ENCODE measurements around the gene SREK1. TPM values are rescaled to one million over a fixed set of nuclear protein-coding genes. Genes with fewer than 3 reads are reported as not detected.
"Not testable (repeated sequence)": the region's sequence is repeated elsewhere in the genome, so short reads cannot be mapped to it uniquely, and the experiment has no call there.

The SREK1 gene
- total RNA-seq, 1 donor from 2014 or later: 43.7 TPM

DNA sequence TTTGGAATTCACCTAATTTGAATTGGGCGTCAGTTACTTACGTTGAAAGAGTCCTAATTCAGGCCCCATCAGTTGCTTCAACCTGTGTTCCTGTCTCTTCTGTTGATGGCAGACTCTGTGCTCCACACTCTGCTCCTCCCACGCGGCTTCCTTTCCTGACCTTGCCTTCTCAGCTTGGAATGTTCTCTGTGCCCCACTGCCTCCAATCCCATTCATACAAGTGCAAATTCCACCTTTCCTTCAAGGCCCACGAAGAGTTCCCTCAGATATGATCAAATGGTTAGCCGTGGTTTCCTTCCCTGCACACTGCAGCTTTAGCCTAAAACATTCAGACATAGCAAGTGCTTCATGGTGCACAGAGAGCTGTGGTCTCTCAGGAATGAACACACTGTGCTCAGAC is 65.7 kb downstream of the SREK1 start:
- DNase-seq (ENCODE audit: extremely low read depth, low read depth, low spot score): no peak

DNA sequence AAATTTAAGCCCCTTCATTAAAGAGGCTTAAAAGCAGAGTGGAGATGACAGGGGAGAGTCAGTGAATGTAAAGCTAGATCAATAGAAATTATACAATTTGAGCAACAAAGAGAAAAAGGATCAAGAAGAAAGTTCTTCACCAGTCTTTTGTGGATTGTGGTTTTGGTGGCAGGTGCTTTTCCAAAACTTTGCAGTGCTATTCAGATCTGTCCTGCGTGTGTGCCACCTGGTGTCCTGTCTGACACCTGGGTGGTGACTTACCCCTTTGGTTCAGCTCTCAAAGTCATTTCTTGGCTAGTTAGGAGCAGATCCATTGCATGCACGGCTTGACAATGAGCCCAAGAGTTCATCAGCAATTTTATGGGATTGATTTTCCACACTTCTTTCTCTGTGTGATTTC is 69.4 kb downstream of the SREK1 start:
- DNase-seq (ENCODE audit: extremely low read depth, low read depth, low spot score): no peak

DNA sequence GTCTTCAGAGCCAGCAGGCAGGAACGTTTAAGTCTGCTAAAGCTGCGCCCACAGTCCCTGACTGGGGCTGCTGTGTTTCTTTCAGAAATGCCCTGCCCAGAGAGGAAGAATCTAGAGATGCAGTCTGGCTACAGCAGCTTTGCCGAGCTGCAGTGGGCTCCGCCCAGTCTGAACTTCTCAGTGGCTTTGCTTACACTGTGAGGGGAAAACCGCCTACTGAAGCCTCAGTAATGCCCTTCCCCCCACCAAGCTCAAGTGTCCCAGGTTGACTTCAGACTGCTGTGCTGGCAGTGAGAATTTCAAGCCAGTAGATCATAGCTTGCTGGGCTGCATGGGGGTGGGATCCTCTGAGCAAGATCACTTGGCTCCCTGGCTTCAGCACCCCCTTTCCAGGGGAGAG is 78.4 kb downstream of the SREK1 start:
- no peak for DNase-seq (ENCODE audit: extremely low read depth, low read depth, low spot score)

DNA sequence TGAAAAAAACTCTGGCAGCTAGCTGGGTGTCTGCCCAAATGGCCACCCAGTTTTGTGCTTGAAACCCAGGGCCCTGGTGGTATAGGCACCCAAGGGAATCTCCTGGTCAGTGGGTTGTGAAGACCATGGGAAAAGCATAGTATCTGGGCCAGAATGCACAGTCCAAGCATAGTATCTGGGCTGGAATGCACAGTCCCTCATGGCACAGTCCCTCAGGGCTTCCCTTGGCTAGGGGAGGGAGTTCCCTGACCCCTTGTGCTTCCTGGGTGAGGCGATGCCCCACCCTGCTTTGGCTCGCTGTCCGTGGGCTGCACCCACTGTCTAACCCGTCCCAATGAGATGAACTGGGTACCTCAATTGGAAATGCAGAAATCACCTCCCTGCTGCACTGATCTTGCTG is 78.8 kb downstream of the SREK1 start:
- not testable (repeated sequence) for DNase-seq (ENCODE audit: extremely low read depth, low read depth, low spot score)

DNA sequence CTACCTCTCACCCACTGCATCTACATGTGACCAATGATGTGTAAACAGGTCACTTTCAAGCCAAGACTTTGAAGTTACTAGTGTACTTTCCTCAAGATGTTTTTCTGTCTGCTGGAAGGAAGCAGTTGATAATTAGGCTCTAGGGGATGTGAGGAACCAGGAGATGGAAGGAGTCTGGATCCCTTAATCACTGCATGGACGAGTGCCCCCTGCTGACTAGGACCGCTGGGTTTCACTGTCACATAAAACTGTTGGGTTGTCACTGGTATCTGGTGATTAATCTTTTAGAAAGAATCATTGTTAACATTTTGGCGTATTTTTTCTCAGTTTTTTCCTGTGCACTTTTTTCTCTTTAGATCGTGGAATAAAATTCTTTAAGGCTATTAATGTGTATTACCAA is 79.5 kb downstream of the SREK1 start:
- DNase-seq (ENCODE audit: extremely low read depth, low read depth, low spot score): no peak

DNA sequence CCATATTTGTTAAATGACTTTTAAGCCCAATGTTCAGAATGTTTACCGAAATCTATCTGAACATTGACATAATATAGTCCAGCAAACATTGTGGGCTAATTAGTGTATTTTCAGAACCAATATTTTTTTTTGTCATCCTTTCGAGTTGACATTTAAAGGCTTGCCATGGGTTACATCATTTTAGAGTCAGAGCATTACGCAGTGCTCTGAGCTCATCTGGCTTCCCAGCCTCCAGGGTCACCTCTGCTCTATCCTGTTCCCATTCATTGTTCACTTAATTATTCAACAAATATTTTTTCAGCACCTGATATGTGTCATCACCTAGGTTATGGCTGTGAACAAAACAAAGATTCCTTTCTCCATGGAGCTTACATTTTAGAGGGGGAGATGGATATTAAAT is 80.2 kb downstream of the SREK1 start:
- no peak for DNase-seq (ENCODE audit: extremely low read depth, low read depth, low spot score)

DNA sequence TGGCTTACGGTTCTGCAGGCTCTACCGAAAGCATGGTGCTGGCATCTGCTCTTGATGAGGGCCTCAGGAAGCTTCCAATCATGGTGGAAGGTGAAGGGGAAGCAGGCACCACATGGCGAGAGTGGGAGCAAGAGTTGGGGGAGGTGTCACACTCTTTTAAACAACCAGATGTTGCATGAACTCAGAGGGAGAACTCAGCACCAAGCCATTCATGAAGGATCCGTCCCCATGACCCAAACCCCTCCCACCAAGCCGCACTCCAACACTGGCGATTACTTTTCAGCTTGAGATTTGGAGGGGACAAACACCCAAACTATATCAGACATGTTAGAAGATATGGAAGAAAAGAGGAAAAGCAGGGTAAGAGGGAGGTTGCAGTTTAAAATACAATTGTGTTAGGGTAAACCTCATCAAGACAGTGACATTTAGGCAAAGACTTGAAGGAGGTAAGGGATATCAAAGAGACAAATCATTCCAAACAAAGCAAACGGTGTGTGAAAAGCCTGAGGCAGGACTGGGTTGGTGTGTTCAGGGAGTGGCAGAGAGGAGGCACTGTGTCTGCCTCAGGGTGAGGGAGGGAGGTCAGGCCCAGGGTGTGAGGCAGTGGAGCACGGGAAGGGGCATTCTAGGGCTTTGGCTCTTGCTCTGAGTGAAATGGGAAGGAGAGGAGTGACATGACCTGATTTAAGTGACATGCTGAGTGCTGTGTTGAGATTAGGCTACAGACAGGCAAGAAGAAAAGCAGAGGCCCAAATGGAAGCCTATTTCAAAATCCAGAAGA is 80.9 kb downstream of the SREK1 start:
- no peak for DNase-seq (ENCODE audit: extremely low read depth, low read depth, low spot score)

DNA sequence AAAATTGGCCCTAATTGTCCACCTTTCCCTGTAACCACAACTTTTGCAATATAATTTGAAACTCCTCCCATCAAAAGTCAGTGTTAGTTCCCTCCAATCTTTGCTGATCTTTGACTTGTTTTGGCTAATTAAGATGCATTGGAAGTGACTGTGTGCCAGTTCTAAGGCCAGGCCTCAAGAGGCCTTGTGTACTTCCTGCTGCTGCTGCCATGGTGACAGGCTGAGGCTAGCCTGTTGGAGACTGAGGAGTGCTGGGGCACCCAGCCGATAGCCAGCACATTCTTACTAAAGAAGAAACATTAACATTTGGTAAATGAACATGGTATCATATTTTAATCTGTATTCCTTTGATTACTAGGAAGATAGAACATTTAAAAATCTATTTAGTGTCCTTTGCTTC is 86.5 kb downstream of the SREK1 start:
- no peak for DNase-seq (ENCODE audit: extremely low read depth, low read depth, low spot score)

DNA sequence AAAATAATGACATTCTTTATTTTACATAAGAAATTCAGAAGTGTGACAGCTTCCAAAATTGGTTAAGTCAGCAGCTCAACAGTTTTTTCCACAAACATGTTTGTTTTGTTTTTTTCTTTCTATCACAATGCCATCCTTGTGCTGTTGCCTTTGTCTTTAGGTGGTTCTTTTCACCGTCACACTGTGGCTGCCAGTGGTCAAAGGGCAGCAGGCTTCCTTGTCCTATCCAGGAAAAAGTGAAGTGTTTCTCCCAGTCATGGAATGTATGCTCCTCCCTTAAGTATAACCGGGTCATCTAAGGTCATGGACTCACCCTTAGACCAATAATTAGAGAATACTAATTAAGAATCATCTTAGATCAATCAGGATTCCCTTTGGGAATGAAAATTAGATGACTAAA is 87.4 kb downstream of the SREK1 start:
- DNase-seq (ENCODE audit: extremely low read depth, low read depth, low spot score): no peak

DNA sequence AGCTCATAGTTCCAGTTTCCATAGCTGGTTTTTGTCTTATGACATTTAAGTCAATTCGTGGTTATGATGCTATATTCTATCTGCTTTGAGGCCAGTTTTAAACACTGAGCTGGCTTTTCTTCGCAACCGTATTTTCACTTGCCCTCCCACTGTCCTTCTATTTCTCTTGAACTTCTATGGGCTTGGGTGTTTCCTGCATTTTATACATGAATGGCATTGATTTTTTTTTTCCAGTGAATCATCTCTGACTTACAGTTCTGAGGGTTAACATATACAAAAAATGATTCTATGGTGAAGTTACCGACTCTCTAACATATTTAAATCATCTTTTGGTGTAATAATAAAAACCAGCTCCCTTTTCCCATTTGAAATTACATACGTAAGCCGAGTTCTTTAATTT is 88.2 kb downstream of the SREK1 start:
- no peak for DNase-seq (ENCODE audit: extremely low read depth, low read depth, low spot score)

DNA sequence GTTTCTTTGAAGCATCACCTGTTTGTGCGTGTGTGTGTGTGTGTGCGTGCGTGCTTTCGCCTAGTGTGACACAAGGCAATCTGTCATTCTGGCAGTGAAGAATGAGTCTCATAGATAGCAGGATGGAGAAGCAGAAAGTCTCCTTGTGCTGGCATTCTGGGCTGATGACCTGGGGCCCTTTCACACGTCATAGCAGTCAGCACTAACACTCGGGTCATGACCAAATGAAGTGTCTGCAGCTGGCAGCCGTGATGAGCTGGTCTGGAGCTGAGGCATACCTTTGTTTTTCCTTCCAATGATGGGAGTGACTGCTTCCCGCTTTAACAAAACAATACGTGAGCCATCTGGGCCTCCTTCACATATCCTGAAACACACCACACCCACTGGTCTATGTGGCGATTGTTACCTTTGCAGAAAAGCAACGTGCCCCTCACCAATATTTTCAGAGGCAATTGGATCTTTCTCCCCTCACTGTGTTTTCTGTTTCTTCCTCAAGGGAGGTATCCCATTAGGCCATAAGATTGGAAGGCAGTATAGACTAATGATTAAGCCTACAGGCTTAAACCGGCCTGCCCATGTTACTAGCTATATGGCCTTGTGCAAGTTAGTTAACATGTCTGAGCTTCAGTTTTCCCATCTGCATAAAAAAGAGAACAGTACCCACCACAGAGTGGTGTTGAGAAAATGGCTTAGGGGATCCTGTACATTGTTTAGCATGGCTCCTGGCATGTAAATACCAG is 88.8 kb downstream of the SREK1 start:
- no peak for DNase-seq (ENCODE audit: extremely low read depth, low read depth, low spot score)

Other genes starting within 250 kb of the SREK1 start
- gene ERBIN, start 217.7 kb upstream of the SREK1 start, total RNA-seq: 41.2 and 61.4 TPM in 2 replicates

All from glomerular endothelial cell (primary cell).